NCI-H526 treated with DMSO at 0.1 percent for 48 hours (cell line): Measurements from ENCODE around the gene DLK1.

ENCODE experiments used
- DNase-seq: peaks from one replicate; lab custom pipeline; 2025; lab: John Stamatoyannopoulos, UW

The DLK1 gene

DNA sequence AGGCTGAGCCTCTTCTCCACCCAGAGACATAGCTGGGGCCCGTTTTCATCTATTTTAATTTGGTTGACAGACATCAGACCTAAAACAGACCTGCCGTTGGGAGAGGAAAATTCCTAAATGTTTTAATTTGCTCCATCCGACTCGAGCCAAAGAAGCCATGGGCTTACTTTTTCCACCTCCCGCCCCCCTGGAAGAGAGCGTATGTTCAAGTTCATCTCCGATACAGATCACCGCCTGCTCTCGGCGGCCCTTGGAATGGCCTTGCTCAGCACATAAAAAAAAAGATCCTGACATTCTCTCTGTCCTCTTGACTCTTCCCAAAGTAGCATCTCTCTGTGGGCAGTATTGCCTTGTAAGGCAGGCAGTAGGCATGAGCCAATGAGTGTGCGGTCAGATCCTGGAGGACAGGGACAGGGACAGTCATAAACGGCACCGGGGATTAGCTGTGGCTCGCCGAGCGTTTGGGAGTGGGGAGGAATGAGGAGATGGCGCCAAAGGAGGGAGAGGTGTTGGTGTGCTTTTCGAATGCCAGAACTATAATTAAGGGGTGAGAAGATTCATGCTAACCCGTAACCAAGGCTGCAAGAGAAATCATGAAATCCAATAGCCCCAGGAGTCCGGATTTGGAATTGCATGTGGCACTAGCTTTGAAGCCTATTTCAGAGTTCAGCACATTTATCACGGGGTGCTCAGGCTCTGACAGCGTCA, 51.3 kb downstream of the DLK1 start:
- DNase-seq, result no peak

DNA sequence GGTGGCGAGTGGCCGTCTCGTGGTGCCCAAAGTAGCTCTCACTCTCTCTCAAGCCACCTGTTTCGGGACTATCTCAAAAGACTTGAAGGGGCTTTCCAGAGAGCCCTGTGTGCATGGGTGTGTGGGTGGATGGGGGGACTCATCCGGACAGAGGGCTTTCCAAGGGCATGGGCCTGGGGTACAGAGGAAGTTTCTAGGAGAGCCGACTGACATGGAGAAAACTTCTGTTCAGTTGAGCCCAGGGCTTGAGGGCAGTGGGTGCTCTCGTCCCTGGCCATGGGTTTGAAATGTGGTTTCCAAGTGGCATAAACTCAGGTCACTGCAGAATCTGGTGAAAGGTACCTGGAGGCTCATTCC, 51.8 kb downstream of the DLK1 start:
- DNase-seq, result no peak

- DNase-seq, result no peak
Observed at GRCh38 chr14:100778951-100779690, 52.4 kb downstream of the DLK1 start.

DNA sequence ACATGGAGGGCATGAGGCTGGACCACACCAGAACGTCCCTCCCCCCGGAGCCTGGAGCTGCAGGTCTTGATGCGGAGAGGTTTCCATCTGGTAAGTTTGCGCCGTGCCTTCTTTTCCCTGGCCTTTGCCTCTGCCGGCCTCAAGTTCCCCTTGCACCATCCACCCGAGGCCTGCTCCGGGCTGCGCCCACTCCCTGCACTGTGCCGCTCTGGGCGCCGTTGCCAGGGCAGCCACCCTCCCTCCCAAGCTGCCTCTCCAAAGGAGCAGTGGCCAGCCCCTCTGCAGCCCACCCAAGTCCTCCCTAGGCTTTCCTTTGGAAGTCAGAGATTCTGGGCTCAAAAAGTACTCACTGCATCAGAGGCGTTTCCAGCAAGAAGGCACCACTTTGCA, 53.0 kb downstream of the DLK1 start:
- DNase-seq, result no peak

- no peak for DNase-seq
Observed at GRCh38 chr14:100780246-100780645, 53.6 kb downstream of the DLK1 start.

- DNase-seq, result no peak
Observed at GRCh38 chr14:100780646-100781355, 54.1 kb downstream of the DLK1 start.

DNA sequence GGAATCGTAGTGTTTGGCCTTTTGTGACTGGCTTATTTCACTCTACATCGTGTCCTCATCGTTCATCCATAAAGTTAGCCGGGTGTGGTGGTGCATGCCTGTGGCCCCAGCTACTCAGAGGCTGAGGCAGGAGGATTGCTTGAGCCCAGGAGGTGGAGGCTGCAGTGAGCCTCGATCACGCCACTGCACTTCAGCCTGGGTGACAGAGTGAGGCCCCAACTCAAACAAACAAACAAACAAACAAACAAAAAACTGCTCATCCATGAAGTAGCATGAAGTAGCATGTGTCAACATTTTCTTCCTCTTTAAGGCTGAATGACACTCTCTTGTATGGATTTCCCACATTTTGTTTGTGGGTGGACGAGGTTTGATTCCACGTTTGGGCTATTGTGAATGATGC, 55.3 kb downstream of the DLK1 start:
- DNase-seq, result no peak

DNA sequence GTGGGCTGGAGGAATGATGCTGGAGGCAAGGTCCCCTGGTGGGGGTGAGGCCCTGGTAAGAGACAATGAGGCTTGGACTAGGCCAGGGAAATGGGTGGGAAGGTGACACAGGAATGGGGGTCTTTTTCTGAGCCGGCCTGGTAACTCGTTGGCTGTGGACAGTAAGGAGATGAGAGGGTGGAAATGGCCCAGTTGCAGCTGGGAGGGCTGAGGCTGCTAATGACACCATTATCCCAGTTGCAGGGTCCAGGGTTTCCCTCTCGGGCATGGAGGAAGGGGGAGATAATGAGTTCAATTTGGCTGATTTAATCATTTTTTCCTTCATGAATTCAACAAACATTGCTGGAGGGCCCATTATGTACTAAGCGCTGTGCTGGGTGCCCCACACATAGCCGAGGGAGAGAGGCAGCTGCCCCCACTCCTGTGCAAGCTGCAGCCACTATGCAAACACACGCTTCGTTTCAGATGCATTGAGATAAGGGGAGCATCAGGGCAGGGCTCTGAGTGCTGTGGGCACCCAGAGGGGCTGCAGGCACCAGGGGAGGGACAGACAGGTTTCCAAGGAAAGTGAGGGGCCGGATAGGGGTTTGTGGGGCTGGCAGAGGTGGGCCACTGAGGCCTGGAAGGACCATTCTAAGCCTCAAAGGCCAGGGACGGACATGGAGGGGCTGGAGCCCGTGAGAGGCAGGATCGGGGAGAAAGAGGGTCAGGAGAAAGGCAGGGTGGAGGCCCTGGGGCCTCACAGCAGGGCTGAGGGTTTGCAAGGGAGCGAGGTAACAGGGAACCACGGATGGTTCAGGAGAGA, 56.0 kb downstream of the DLK1 start:
- no peak for DNase-seq

DNA sequence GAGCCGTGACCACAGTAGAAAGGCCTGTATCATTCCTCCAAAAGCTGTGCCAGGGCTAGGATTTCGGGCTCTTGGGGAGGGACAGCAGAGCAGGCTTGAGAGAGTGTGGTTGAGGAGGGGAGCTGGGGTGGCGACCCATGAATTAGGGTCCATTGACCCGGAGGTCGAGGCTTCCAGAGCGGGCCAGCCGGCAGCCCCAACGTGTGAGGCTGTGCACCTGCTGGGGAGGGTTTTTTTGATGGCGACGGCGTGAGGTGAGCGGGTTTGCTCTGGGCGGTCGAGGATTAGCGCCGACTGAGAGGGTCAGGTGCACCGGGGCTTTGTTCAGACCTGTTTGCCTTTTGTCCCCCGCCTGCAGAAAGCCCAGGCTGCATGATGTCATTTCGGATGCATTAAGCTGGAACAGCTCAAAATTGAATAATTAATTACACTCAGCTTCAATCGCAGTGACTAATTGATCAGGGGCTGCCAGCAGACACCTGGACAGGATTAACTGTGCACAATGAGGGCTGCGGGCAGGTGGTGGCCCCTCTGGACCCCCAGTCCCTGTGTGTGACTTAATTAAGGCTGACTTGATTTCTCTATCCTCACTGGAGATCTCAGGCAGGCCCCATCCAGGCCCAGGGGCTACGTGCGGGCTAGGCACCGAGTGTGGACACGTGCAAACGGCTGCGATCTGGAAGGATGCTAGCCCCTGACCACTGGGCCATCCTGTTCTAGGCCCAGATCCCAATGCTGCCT, 57.1 kb downstream of the DLK1 start:
- no peak for DNase-seq

GRCh38 chr14:100784523-100785337, 58.0 kb downstream of the DLK1 start:
- no peak for DNase-seq

GRCh38 chr14:100785338-100785615, 58.6 kb downstream of the DLK1 start:
- DNase-seq, result no peak

DNA sequence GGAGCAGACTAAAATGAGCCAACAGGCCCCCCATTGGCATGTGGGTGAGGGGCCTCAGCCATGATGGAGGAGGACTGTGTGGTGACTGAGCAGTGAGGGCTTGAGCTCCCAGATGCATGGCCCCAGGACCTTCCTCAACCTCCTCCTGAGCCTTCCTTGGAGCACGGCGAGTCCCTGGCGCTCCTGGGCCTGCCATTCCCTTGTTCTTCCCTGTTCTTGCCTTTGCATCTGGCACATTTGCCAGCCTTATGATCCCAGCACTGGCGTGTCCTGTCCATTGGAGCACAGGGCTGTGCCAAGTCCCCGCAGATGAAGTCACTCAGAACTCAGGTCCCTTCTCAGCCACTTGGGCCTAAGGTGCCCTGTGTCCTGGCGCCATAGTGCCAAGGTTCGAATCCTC, 58.9 kb downstream of the DLK1 start:
- DNase-seq, result no peak

GRCh38 chr14:100786131-100786530, 59.4 kb downstream of the DLK1 start:
- no peak for DNase-seq

GRCh38 chr14:100786576-100787219, 60.0 kb downstream of the DLK1 start:
- DNase-seq, result no peak

DNA sequence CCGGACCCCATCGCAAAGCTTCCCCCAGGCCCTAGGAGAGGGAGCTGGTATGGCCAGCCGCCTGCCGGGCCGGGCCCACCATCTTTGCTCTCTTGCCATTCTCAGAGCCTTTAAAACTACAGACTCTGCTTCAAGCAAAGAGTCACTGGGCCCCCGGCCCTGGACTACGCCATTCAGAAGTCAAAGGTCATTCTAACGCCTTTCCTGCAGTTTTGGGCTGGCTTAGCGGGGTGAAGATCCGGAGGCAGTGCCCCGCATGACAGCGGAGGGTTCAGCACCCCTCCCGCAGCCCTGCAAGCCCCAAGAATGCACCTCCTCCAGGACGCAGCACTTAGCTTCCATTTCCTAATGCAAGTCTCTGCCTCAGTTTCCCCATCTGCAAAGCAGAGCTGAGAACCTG, 61.0 kb downstream of the DLK1 start:
- no peak for DNase-seq
